HCT116 (cell line): Measurements from ENCODE around the gene RAB38. TPM values are rescaled to one million over a fixed set of nuclear protein-coding genes. Genes with fewer than 3 reads are reported as not detected.

Experiments
- ATAC-seq: fragments of 200-7000 bp; cut with Tn5 transposase; 2 replicates; pipeline ENCODE4 v1.9.1; 2020; ENCODE audit warnings: mild to moderate bottlenecking, moderate library complexity
- BruUV-seq: library from RNA; stranded (reverse); fragments of 400-500 nt; replicated peaks from 2 replicates; lab custom pipeline; 2021; lab: Mats Ljungman, UMichigan
- CTCF ChIA-PET: fragments of 300-600 bp; sonication (Branson Sonifier 250); formaldehyde crosslinking; loops from one replicate; lab custom pipeline; 2021; ENCODE audit warnings: antibody characterized with exemption; lab: Charles Lee
- POLR2A ChIA-PET: fragments of 300-600, 350-600 bp; sonication (Branson Sonifier 250); formaldehyde crosslinking; loops from one replicate; lab custom pipeline; 2021; ENCODE audit warnings: antibody characterized with exemption; lab: Charles Lee
- RAD21 ChIA-PET, 2 experiments: fragments of 300-600 bp; sonication (Branson Sonifier 250); formaldehyde crosslinking; loops; one replicate each; lab custom pipeline; 2023; ENCODE audit warnings: low total read pairs in 2 of 2; ENCODE audit not compliant: uncharacterized antibody in 2 of 2, unreplicated experiment in 2 of 2, low non-redundant PET in 1 of 2; lab: Charles Lee
- DNase-seq: peaks from one replicate; pipeline ENCODE4 v3.0.0-alpha.2; 2010; ENCODE audit warnings: low read depth, low spot score
- H2AFZ ChIP-seq: fragments of 200-600 bp; shearing (Covaris generic), sonication (generic); 2 replicates; pipeline ENCODE4 v1.6.1; 2017; ENCODE audit warnings: low read depth, mixed run types, mixed read lengths, antibody characterized with exemption, low read length; ENCODE audit not compliant: poor library complexity, severe bottlenecking
- H3K27ac ChIP-seq: 2 replicates; pipeline ENCODE4 v1.5.1; 2012; ENCODE audit warnings: low read depth, low read length
- H3K27me3 ChIP-seq: fragments of 200-600 bp; sonication (generic); 2 replicates; pipeline ENCODE4 v1.6.1; 2016; ENCODE audit warnings: mixed run types, low read length, mixed read lengths; ENCODE audit not compliant: insufficient read depth
- H3K36me3 ChIP-seq, 2 experiments: fragments of 200-500 bp in 1 of 2; fragments of 200-600 bp in 1 of 2; sonication (Bioruptor generic) in 1 of 2; sonication (generic) in 1 of 2; 2 replicates each; pipeline versions ENCODE4 v1.5.1 to v1.6.1; 2014 to 2016; ENCODE audit warnings: low read length in 2 of 2, inconsistent platforms in 1 of 2, mixed read lengths in 1 of 2, mixed run types in 1 of 2; ENCODE audit not compliant: insufficient read depth in 2 of 2, control insufficient read depth in 1 of 2
- H3K4me1 ChIP-seq, 2 experiments: fragments of 200-600 bp in 1 of 2; sonication (generic) in 1 of 2; 2 replicates each; pipeline versions ENCODE4 v1.5.1 to v1.6.1; 2012 to 2017; ENCODE audit warnings: low read length in 2 of 2, inconsistent platforms in 1 of 2, mild to moderate bottlenecking in 1 of 2, mixed read lengths in 1 of 2, mixed run types in 1 of 2, moderate library complexity in 1 of 2; ENCODE audit not compliant: insufficient read depth in 2 of 2, control insufficient read depth in 1 of 2
- H3K4me2 ChIP-seq: fragments of 200-600 bp; sonication (generic); 2 replicates; pipeline ENCODE4 v1.6.1; 2017; ENCODE audit warnings: mixed run types, low read length, mixed read lengths
- H3K4me3 ChIP-seq, 2 experiments: fragments of 200-600 bp in 1 of 2; sonication (generic) in 1 of 2; replicated peaks in 1 of 2; 2 replicates each; pipeline ENCODE4 v1.5.1; 2011 to 2016; ENCODE audit warnings: low read length in 2 of 2, control low read depth in 1 of 2, low read depth in 1 of 2, mild to moderate bottlenecking in 1 of 2, mixed read lengths in 1 of 2, mixed run types in 1 of 2
- H3K79me2 ChIP-seq: fragments of 200-600 bp; sonication (generic); 2 replicates; pipeline ENCODE4 v1.6.1; 2017; ENCODE audit warnings: mild to moderate bottlenecking, mixed run types, low read length, moderate library complexity, mixed read lengths; ENCODE audit not compliant: insufficient read depth
- H3K9ac ChIP-seq: fragments of 200-600 bp; sonication (generic); 2 replicates; pipeline ENCODE4 v1.6.1; 2016; ENCODE audit warnings: low read length, mixed read lengths
- H3K9me2 ChIP-seq: fragments of 200-600 bp; sonication (generic), shearing (Covaris generic); 2 replicates; pipeline ENCODE4 v1.6.1; 2017; ENCODE audit warnings: mixed run types, mild to moderate bottlenecking, moderate library complexity; ENCODE audit not compliant: insufficient read depth
- H3K9me3 ChIP-seq, 2 experiments: fragments of 200-500 bp in 1 of 2; fragments of 200-600 bp in 1 of 2; sonication (Bioruptor generic) in 1 of 2; sonication (generic) in 1 of 2; 2 replicates each; pipeline ENCODE4 v1.6.1; 2014 to 2017; ENCODE audit warnings: low read length in 2 of 2, mixed read lengths in 2 of 2, inconsistent platforms in 1 of 2, low read depth in 1 of 2, mild to moderate bottlenecking in 1 of 2, mixed run types in 1 of 2, moderate library complexity in 1 of 2; ENCODE audit not compliant: control insufficient read depth in 1 of 2, insufficient read depth in 1 of 2
- H4K20me1 ChIP-seq: fragments of 200-600 bp; sonication (generic), shearing (Covaris generic); 2 replicates; pipeline ENCODE4 v1.6.1; 2017; ENCODE audit warnings: mixed run types, mild to moderate bottlenecking, moderate library complexity; ENCODE audit not compliant: insufficient read depth
- ATF3 ChIP-seq: IDR thresholded peaks from 2 replicates; pipeline ENCODE4 v1.6.1; 2012
- CBX3 ChIP-seq: IDR thresholded peaks from 2 replicates; pipeline ENCODE4 v1.6.1; 2012; ENCODE audit warnings: low read depth
- CEBPB ChIP-seq: IDR thresholded peaks from 2 replicates; pipeline ENCODE4 v1.6.1; 2012; ENCODE audit warnings: low read depth
- CTCF ChIP-seq, 3 experiments: fragments of 200-600 bp in 1 of 3; sonication (generic) in 1 of 3; IDR thresholded peaks in 2 of 3; conservative IDR thresholded peaks in 1 of 3; 2 replicates each; pipeline ENCODE4 v1.5.1; 2012 to 2017; ENCODE audit warnings: low read depth in 2 of 3, low read length in 2 of 3, antibody characterized with exemption in 1 of 3, borderline replicate concordance in 1 of 3, control low read depth in 1 of 3, mild to moderate bottlenecking in 1 of 3, mixed read lengths in 1 of 3, mixed run types in 1 of 3, moderate library complexity in 1 of 3; ENCODE audit not compliant: insufficient read depth in 1 of 3
- EGR1 ChIP-seq: IDR thresholded peaks from 2 replicates; pipeline ENCODE4 v1.6.1; 2012; ENCODE audit warnings: low read depth
- ELF1 ChIP-seq: IDR thresholded peaks from 2 replicates; pipeline ENCODE4 v1.6.1; 2012; ENCODE audit warnings: low read depth, borderline replicate concordance
- EZH2 ChIP-seq: fragments of 200-600 bp; sonication (generic); IDR thresholded peaks from 2 replicates; pipeline ENCODE4 v1.6.1; 2017; ENCODE audit warnings: antibody characterized with exemption, mixed run types
- EZH2phosphoT487 ChIP-seq: fragments of 200-600 bp; IDR thresholded peaks from 2 replicates; pipeline ENCODE4 v1.6.1; 2018; ENCODE audit warnings: antibody characterized with exemption, borderline replicate concordance
- MAX ChIP-seq: IDR thresholded peaks from 2 replicates; pipeline ENCODE4 v1.6.1; 2012
- POLR2A ChIP-seq: IDR thresholded peaks from 2 replicates; pipeline ENCODE4 v1.7.0; 2011; ENCODE audit warnings: borderline replicate concordance; ENCODE audit not compliant: insufficient read depth, insufficient read length; ENCODE audit errors: extremely low read depth
- POLR2AphosphoS5 ChIP-seq: IDR thresholded peaks from 2 replicates; pipeline ENCODE4 v1.6.1; 2011; ENCODE audit warnings: mild to moderate bottlenecking, low read depth, low read length, moderate library complexity
- RAD21 ChIP-seq: IDR thresholded peaks from 2 replicates; pipeline ENCODE4 v1.6.1; 2012; ENCODE audit warnings: low read depth, mild to moderate bottlenecking
- SIN3A ChIP-seq: IDR thresholded peaks from 2 replicates; pipeline ENCODE4 v1.6.1; 2012; ENCODE audit warnings: low read depth
- TCF7L2 ChIP-seq: IDR thresholded peaks from 2 replicates; pipeline ENCODE4 v1.7.0; 2011; ENCODE audit warnings: borderline replicate concordance, inconsistent platforms; ENCODE audit not compliant: insufficient read depth, insufficient read length; ENCODE audit errors: extremely low read depth
- ZFX ChIP-seq: fragments of 450-650 bp; IDR thresholded peaks from 2 replicates; pipeline ENCODE4 v1.6.1; 2017
- ZNF274 ChIP-seq: fragments of 200-500 bp; sonication (Bioruptor generic); IDR thresholded peaks from 2 replicates; pipeline ENCODE4 v1.6.1; 2014; ENCODE audit warnings: mild to moderate bottlenecking, low read depth, low read length, inconsistent platforms
- intact Hi-C: fragments of 100-400 bp; cut with micrococcal nuclease; formaldehyde crosslinking; loops from 2 replicates; pipeline ENCODE4 v1.10.0; 2022
- total RNA-seq: library from RNA; stranded (reverse); gene quantifications from one replicate; pipeline ENCODE4 v1.2.1, GENCODE V29; 2021; ENCODE audit not compliant: unreplicated experiment
- TF ChIP-seq, protein P1 (sequence below): IDR thresholded peaks from 2 replicates; pipeline ENCODE4 v1.6.1; 2011; ENCODE audit warnings: mild to moderate bottlenecking, low read length, moderate library complexity; ENCODE audit not compliant: insufficient replicate concordance; ENCODE audit errors: extremely low read depth

Gene RAB38
- total RNA-seq, 1 experiment from 2014 or later, result 15.1 TPM

DNA sequence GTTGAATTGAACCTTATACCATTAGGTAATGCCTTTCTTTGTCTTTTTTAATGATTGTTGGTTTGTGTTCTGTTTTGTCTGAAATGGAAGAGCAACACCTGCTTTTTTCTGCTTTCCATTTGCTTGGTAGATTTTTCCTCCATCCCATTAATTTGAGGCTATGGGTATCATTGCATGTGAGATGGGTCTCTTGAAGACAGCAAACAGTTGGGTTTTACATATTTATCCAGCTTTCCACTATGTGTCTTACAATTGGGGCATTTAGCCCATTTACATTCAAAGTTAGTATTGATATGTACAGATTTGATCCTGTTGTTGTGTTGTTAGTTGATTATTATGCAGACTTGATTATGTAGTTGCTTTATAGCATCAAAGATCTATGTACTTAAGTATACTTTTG is 21.1 kb upstream of the RAB38 start:
- no peaks in the 10 kb centered on the region for H3K9me2 ChIP-seq
- no TSS peak for BruUV-seq
- H4K20me1 ChIP-seq, result no peaks in the 10 kb centered on the region
- ATAC-seq (no peak), DNase-seq (no peak)
- no peaks in the 10 kb centered on the region for H3K9me3 ChIP-seq
- no peaks in the 10 kb centered on the region for H3K4me1 ChIP-seq
- no peak overlapping the region for H3K4me2 ChIP-seq
- intact Hi-C loops, result no loop called here
- H3K4me3 ChIP-seq, result no peak overlapping the region
- no peaks in the 10 kb centered on the region for H3K79me2 ChIP-seq
- H2AFZ ChIP-seq, result no peak overlapping the region
- ChIA-PET CTCF (no interaction called here), RAD21 (no interaction called here), POLR2A (no interaction called here)
- H3K27me3 ChIP-seq, result no peaks in the 10 kb centered on the region
- H3K36me3 ChIP-seq, result no peaks in the 10 kb centered on the region
- H3K27ac ChIP-seq, result no peak overlapping the region
- TF ChIP-seq EZH2phosphoT487, result no peak
- no peak for TF ChIP-seq TCF7L2
- TF ChIP-seq ZFX, result no peak
- TF ChIP-seq POLR2AphosphoS5, result no peak
- TF ChIP-seq, protein P1, sequence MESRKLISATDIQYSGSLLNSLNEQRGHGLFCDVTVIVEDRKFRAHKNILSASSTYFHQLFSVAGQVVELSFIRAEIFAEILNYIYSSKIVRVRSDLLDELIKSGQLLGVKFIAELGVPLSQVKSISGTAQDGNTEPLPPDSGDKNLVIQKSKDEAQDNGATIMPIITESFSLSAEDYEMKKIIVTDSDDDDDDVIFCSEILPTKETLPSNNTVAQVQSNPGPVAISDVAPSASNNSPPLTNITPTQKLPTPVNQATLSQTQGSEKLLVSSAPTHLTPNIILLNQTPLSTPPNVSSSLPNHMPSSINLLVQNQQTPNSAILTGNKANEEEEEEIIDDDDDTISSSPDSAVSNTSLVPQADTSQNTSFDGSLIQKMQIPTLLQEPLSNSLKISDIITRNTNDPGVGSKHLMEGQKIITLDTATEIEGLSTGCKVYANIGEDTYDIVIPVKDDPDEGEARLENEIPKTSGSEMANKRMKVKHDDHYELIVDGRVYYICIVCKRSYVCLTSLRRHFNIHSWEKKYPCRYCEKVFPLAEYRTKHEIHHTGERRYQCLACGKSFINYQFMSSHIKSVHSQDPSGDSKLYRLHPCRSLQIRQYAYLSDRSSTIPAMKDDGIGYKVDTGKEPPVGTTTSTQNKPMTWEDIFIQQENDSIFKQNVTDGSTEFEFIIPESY, result no peak
- no peak for TF ChIP-seq CBX3
- TF ChIP-seq CTCF (IDR thresholded peaks at IDR 0.05 in 2 of 3, conservative IDR thresholded peaks at IDR 0.05 in 1 of 3; ENCODE audit: borderline replicate concordance in 1 of 3, insufficient read depth in 1 of 3, low read depth in 2 of 3, low read length in 2 of 3), result no peak
- no peak for TF ChIP-seq EZH2
- no peak for TF ChIP-seq MAX
- TF ChIP-seq SIN3A, result no peak
- TF ChIP-seq POLR2A, result no peak
- TF ChIP-seq ATF3, result no peak
- no peak for TF ChIP-seq EGR1
- no peak for TF ChIP-seq ELF1
- TF ChIP-seq ZNF274, result no peak
- no peak for TF ChIP-seq RAD21
- TF ChIP-seq CEBPB, result no peak
- no peak overlapping the region for H3K9ac ChIP-seq
